CD4-positive, CD25-positive, alpha-beta regulatory T cell (primary cell): ENCODE data around the gene DGCR6L. TPM values are rescaled to one million over a fixed set of nuclear protein-coding genes. Genes with fewer than 3 reads are reported as not detected.
"Not testable (repeated sequence)": the region's sequence is repeated elsewhere in the genome, so short reads cannot be mapped to it uniquely, and the experiment has no call there.

Source experiments
- ATAC-seq, 2 donors: fragments of 150-1000 bp; cut with Tn5 transposase; one replicate each; pipeline ENCODE4 v1.10.0; 2021; ENCODE audit warnings: low read depth in 2 of 2, moderate number of reproducible peaks in 2 of 2, moderate library complexity in 1 of 2
- DNase-seq, 3 donors: peaks; one replicate each; pipeline versions ENCODE4 v3.0.0 to v3.0.0-alpha.2; 2012 to 2022; ENCODE audit warnings: mixed read lengths in 1 of 3
- H3K27ac ChIP-seq: one replicate; pipeline ENCODE4 v1.7.0; 2013; ENCODE audit warnings: mild to moderate bottlenecking, low read length; ENCODE audit not compliant: insufficient read depth, poor library complexity, severe bottlenecking
- H3K27me3 ChIP-seq: one replicate; pipeline ENCODE4 v1.7.0; 2013; ENCODE audit warnings: low read length; ENCODE audit not compliant: control insufficient read depth, insufficient read depth
- H3K36me3 ChIP-seq: one replicate; pipeline ENCODE4 v1.7.0; 2013; ENCODE audit warnings: mild to moderate bottlenecking, low read length, moderate library complexity; ENCODE audit not compliant: control insufficient read depth, insufficient read depth
- H3K4me1 ChIP-seq: 2 replicates; pipeline ENCODE4 v1.7.0; 2013; ENCODE audit warnings: mild to moderate bottlenecking, low read length; ENCODE audit not compliant: insufficient read depth, control insufficient read depth, poor library complexity, severe bottlenecking
- H3K4me3 ChIP-seq: one replicate; pipeline ENCODE4 v1.7.0; 2013; ENCODE audit warnings: low read depth, mild to moderate bottlenecking, low read length, moderate library complexity
- H3K9me3 ChIP-seq, 2 experiments: 1 replicate in 1 of 2; 2 replicates in 1 of 2; pipeline ENCODE4 v1.7.0; 2013; ENCODE audit warnings: low read length in 2 of 2, mild to moderate bottlenecking in 1 of 2, moderate library complexity in 1 of 2; ENCODE audit not compliant: control insufficient read depth in 2 of 2
- H3K27ac Mint-ChIP-seq, 3 donors: one replicate each; pipeline ENCODE4 v1.8.0; 2020 to 2022; ENCODE audit warnings: mild to moderate bottlenecking in 3 of 3, mixed read lengths in 3 of 3, moderate library complexity in 2 of 3
- H3K27me3 Mint-ChIP-seq: one replicate; pipeline ENCODE4 v1.8.0; 2022; ENCODE audit warnings: mild to moderate bottlenecking, mixed read lengths
- H3K36me3 Mint-ChIP-seq: one replicate; pipeline ENCODE4 v1.8.0; 2020; ENCODE audit warnings: mixed read lengths
- H3K4me1 Mint-ChIP-seq, 4 donors: one replicate each; pipeline ENCODE4 v1.8.0; 2020 to 2022; ENCODE audit warnings: mixed read lengths in 4 of 4, mild to moderate bottlenecking in 1 of 4
- H3K4me3 Mint-ChIP-seq, 4 donors: one replicate each; pipeline ENCODE4 v1.8.0; 2020 to 2022; ENCODE audit warnings: mild to moderate bottlenecking in 4 of 4, mixed read lengths in 4 of 4, moderate library complexity in 3 of 4
- H3K9me3 Mint-ChIP-seq, 7 donors: one replicate each; pipeline ENCODE4 v1.8.0; 2020 to 2022; ENCODE audit warnings: mixed read lengths in 7 of 7, mild to moderate bottlenecking in 3 of 7, moderate library complexity in 2 of 7
- polyA plus RNA-seq, 4 donors: library from polyadenylated mRNA; unstranded; fragments of 300-500 nt; fragmentation: Illumina TruSeq; gene quantifications; one replicate each; pipeline ENCODE4 v1.2.3, GENCODE V29; 2021
- total RNA-seq: library from RNA; stranded (reverse); gene quantifications from one replicate; pipeline ENCODE4 v1.2.3, GENCODE V29; 2022

DGCR6L gene
- total and polyA plus RNA-seq, 5 donors from 2014 or later: 28.7 to 123 (median 111) TPM

- not testable (repeated sequence) for H3K9me3 ChIP-seq, H3K36me3 ChIP-seq, H3K9me3 Mint-ChIP-seq, H3K36me3 Mint-ChIP-seq, H3K27me3 ChIP-seq, H3K4me1 Mint-ChIP-seq, H3K27ac ChIP-seq, ATAC-seq, H3K4me1 ChIP-seq, DNase-seq, H3K27me3 Mint-ChIP-seq, H3K4me3 ChIP-seq, H3K27ac Mint-ChIP-seq, H3K4me3 Mint-ChIP-seq
Observed at GRCh38 chr22:20310180-20310579, 9.7 kb downstream of the DGCR6L start.

GRCh38 chr22:20308806-20309650 lies 10.8 kb downstream of the DGCR6L start:
- ATAC-seq, H3K9me3 ChIP-seq, DNase-seq, H3K27me3 ChIP-seq, H3K27ac Mint-ChIP-seq, H3K9me3 Mint-ChIP-seq, H3K4me1 Mint-ChIP-seq, H3K36me3 ChIP-seq, H3K4me3 ChIP-seq, H3K27ac ChIP-seq, H3K36me3 Mint-ChIP-seq, H3K4me1 ChIP-seq, H3K27me3 Mint-ChIP-seq: not testable (repeated sequence)
- peak overlapping the region in 2 of 4 donors; percentile 24 to 76 for H3K4me3 Mint-ChIP-seq

GRCh38 chr22:20307448-20308447 lies 12.1 kb downstream of the DGCR6L start:
- not testable (repeated sequence) for H3K27me3 ChIP-seq, H3K9me3 Mint-ChIP-seq, H3K9me3 ChIP-seq, H3K27me3 Mint-ChIP-seq, DNase-seq, H3K36me3 Mint-ChIP-seq, H3K4me3 ChIP-seq, H3K4me1 ChIP-seq, ATAC-seq, H3K27ac ChIP-seq, H3K36me3 ChIP-seq, H3K4me1 Mint-ChIP-seq
- peak overlapping the region in 1 of 3 donors; percentile 25 for H3K27ac Mint-ChIP-seq
- peak overlapping the region in 2 of 4 donors; percentile 10 to 31 for H3K4me3 Mint-ChIP-seq

GRCh38 chr22:20306646-20307447 lies 13.0 kb downstream of the DGCR6L start:
- H3K27me3 Mint-ChIP-seq, H3K9me3 ChIP-seq, H3K9me3 Mint-ChIP-seq, H3K36me3 ChIP-seq, H3K27ac Mint-ChIP-seq, H3K4me3 ChIP-seq, DNase-seq, H3K4me1 ChIP-seq, H3K27me3 ChIP-seq, ATAC-seq, H3K4me1 Mint-ChIP-seq, H3K27ac ChIP-seq, H3K36me3 Mint-ChIP-seq: not testable (repeated sequence)
- peak overlapping the region in 2 of 4 donors; percentile 10 to 31 for H3K4me3 Mint-ChIP-seq

- H3K27me3 ChIP-seq: no peaks in the 10 kb centered on the region
Observed at GRCh38 chr22:20305894-20306645, 13.8 kb downstream of the DGCR6L start.

GRCh38 chr22:20305230-20305893 lies 14.5 kb downstream of the DGCR6L start:
- not testable (repeated sequence) for DNase-seq, H3K4me1 Mint-ChIP-seq, H3K4me1 ChIP-seq, ATAC-seq, H3K27me3 Mint-ChIP-seq, H3K36me3 ChIP-seq, H3K36me3 Mint-ChIP-seq, H3K4me3 ChIP-seq, H3K9me3 Mint-ChIP-seq, H3K27me3 ChIP-seq, H3K27ac Mint-ChIP-seq, H3K4me3 Mint-ChIP-seq, H3K27ac ChIP-seq, H3K9me3 ChIP-seq

More at GRCh38 chr22:20305894-20306645, 13.8 kb downstream of the DGCR6L start:
- H3K36me3 Mint-ChIP-seq: no peaks in the 10 kb centered on the region
- Histone ChIP-seq H3K4me1 (no peaks in the 10 kb centered on the region), H3K27ac (no peak overlapping the region), H3K36me3 (no peaks in the 10 kb centered on the region), H3K9me3 (no peaks in the 10 kb centered on the region), H3K4me3 (no peak overlapping the region)
- H3K27me3 Mint-ChIP-seq: peaks cover 1% of the 10 kb centered on the region
- DNase-seq (peak in 1 of 3 donors; percentile 38), ATAC-seq (peak in 1 of 2 donors; percentile 32)
- H3K4me1 Mint-ChIP-seq: peaks cover 0 to under 1% (median 0%) of the 10 kb centered on the region in 4 donors
- peak overlapping the region in 1 of 4 donors; percentile 69 for H3K4me3 Mint-ChIP-seq
- H3K9me3 Mint-ChIP-seq: peaks cover 0 to under 1% (median 0%) of the 10 kb centered on the region in 7 donors
- no peak overlapping the region for H3K27ac Mint-ChIP-seq
